H9 (cell line): ENCODE measurements around the gene ZNF385D. TPM values are rescaled to one million over a fixed set of nuclear protein-coding genes. Genes with fewer than 3 reads are reported as not detected.

Experiments
- DNase-seq: peaks from one replicate; pipeline ENCODE4 v3.0.0-alpha.2; 2017
- H2AFZ ChIP-seq: one replicate; pipeline ENCODE4 v1.6.1; 2013; ENCODE audit warnings: mild to moderate bottlenecking, low read length, control low read depth, moderate library complexity
- H2AK5ac ChIP-seq: 2 replicates; pipeline ENCODE4 v1.6.1; 2013; ENCODE audit warnings: low read length, control low read depth, mixed read lengths; ENCODE audit not compliant: insufficient read length
- H2BK120ac ChIP-seq: one replicate; pipeline ENCODE4 v1.6.1; 2013; ENCODE audit warnings: low read depth, mild to moderate bottlenecking, low read length, control low read depth, inconsistent platforms; ENCODE audit not compliant: poor library complexity, severe bottlenecking
- H2BK12ac ChIP-seq: 2 replicates; pipeline ENCODE4 v1.6.1; 2013; ENCODE audit warnings: low read length, control low read depth, mixed read lengths, low read depth; ENCODE audit not compliant: insufficient read length
- H2BK15ac ChIP-seq: 2 replicates; pipeline ENCODE4 v1.6.1; 2013; ENCODE audit warnings: low read depth, low read length, control low read depth
- H2BK20ac ChIP-seq: one replicate; pipeline ENCODE4 v1.6.1; 2013; ENCODE audit warnings: low read depth, mild to moderate bottlenecking, low read length, control low read depth, inconsistent platforms; ENCODE audit not compliant: poor library complexity, severe bottlenecking
- H2BK5ac ChIP-seq: 2 replicates; pipeline ENCODE4 v1.6.1; 2013; ENCODE audit warnings: low read length, control low read depth, mixed read lengths; ENCODE audit not compliant: insufficient read length
- H3K14ac ChIP-seq: 2 replicates; pipeline ENCODE4 v1.6.1; 2013; ENCODE audit warnings: low read length, control low read depth; ENCODE audit not compliant: insufficient read depth
- H3K18ac ChIP-seq: 2 replicates; pipeline ENCODE4 v1.6.1; 2013; ENCODE audit warnings: low read depth, mild to moderate bottlenecking, mixed read lengths, low read length, control low read depth; ENCODE audit not compliant: insufficient read length
- H3K23ac ChIP-seq: 2 replicates; pipeline ENCODE4 v1.6.1; 2013; ENCODE audit warnings: low read length, control low read depth, mixed read lengths, low read depth; ENCODE audit not compliant: insufficient read length
- H3K23me2 ChIP-seq: 2 replicates; pipeline ENCODE4 v1.6.1; 2013; ENCODE audit warnings: low read depth, mild to moderate bottlenecking, mixed read lengths, low read length, control low read depth; ENCODE audit not compliant: insufficient read length, poor library complexity, severe bottlenecking
- H3K27ac ChIP-seq: 2 replicates; pipeline ENCODE4 v1.5.1; 2013; ENCODE audit warnings: low read length, control low read depth, mixed read lengths, low read depth; ENCODE audit not compliant: insufficient read length
- H3K27me3 ChIP-seq: 2 replicates; pipeline ENCODE4 v1.6.1; 2013; ENCODE audit warnings: low read length, control low read depth, inconsistent platforms; ENCODE audit not compliant: insufficient read depth
- H3K4ac ChIP-seq: 2 replicates; pipeline ENCODE4 v1.6.1; 2013; ENCODE audit warnings: low read depth, mild to moderate bottlenecking, control low read depth, inconsistent platforms, low read length, moderate library complexity
- H3K4me1 ChIP-seq: 2 replicates; pipeline ENCODE4 v1.6.1; 2013; ENCODE audit warnings: low read length, control low read depth, inconsistent platforms; ENCODE audit not compliant: insufficient read depth
- H3K4me2 ChIP-seq: 2 replicates; pipeline ENCODE4 v1.6.1; 2013; ENCODE audit warnings: low read length, control low read depth, mixed read lengths; ENCODE audit not compliant: insufficient read length, insufficient read depth
- H3K56ac ChIP-seq: 2 replicates; pipeline ENCODE4 v1.6.1; 2013; ENCODE audit warnings: low read depth, mild to moderate bottlenecking, mixed read lengths, low read length, control low read depth; ENCODE audit not compliant: insufficient read length
- H3K79me1 ChIP-seq: 2 replicates; pipeline ENCODE4 v1.6.1; 2013; ENCODE audit warnings: low read depth, mild to moderate bottlenecking, moderate library complexity, low read length, control low read depth, inconsistent platforms; ENCODE audit not compliant: insufficient read depth, poor library complexity, severe bottlenecking
- H3K79me2 ChIP-seq: 2 replicates; pipeline ENCODE4 v1.6.1; 2013; ENCODE audit warnings: low read length, control low read depth, inconsistent platforms; ENCODE audit not compliant: insufficient read depth
- H3K9ac ChIP-seq: 2 replicates; pipeline ENCODE4 v1.6.1; 2013; ENCODE audit warnings: low read length, control low read depth, mixed read lengths; ENCODE audit not compliant: insufficient read length; ENCODE audit errors: extremely low read depth
- H3K9me3 ChIP-seq: one replicate; pipeline ENCODE4 v1.6.1; 2013; ENCODE audit warnings: low read depth, low read length, inconsistent platforms; ENCODE audit not compliant: control insufficient read depth
- H3T11ph ChIP-seq: one replicate; pipeline ENCODE4 v1.6.1; 2013; ENCODE audit warnings: mild to moderate bottlenecking, low read length, control low read depth, inconsistent platforms
- H4K20me1 ChIP-seq: one replicate; pipeline ENCODE4 v1.6.1; 2013; ENCODE audit not compliant: control insufficient read depth, insufficient read length, insufficient read depth
- H4K5ac ChIP-seq: 2 replicates; pipeline ENCODE4 v1.6.1; 2013; ENCODE audit warnings: low read depth, mild to moderate bottlenecking, mixed read lengths, low read length, control low read depth; ENCODE audit not compliant: insufficient read length
- H4K8ac ChIP-seq: replicated peaks from 2 replicates; pipeline ENCODE4 v1.6.1; 2013; ENCODE audit warnings: low read length, control low read depth, mixed read lengths, low read depth; ENCODE audit not compliant: insufficient read length
- H4K91ac ChIP-seq: 2 replicates; pipeline ENCODE4 v1.6.1; 2013; ENCODE audit warnings: low read depth, mild to moderate bottlenecking, moderate library complexity, mixed read lengths, low read length, control low read depth; ENCODE audit not compliant: insufficient read length
- H3K27ac Mint-ChIP-seq, 3 experiments: 2 replicates in 2 of 3; 3 replicates in 1 of 3; pipeline ENCODE4 v1.8.0; 2020 to 2021; ENCODE audit warnings: mixed read lengths in 3 of 3, mild to moderate bottlenecking in 1 of 3, moderate library complexity in 1 of 3
- H3K27me3 Mint-ChIP-seq: 2 replicates; pipeline ENCODE4 v1.8.0; 2021; ENCODE audit warnings: low read depth, mild to moderate bottlenecking, moderate library complexity, mixed read lengths
- H3K36me3 Mint-ChIP-seq, 3 experiments: 2 replicates in 2 of 3; 3 replicates in 1 of 3; pipeline ENCODE4 v1.8.0; 2020 to 2021; ENCODE audit warnings: low read depth in 3 of 3, mixed read lengths in 3 of 3; ENCODE audit not compliant: insufficient read depth in 1 of 3
- H3K4me1 Mint-ChIP-seq, 2 experiments: 2 replicates each; pipeline ENCODE4 v1.8.0; 2020; ENCODE audit warnings: mixed read lengths in 2 of 2
- H3K4me3 Mint-ChIP-seq, 2 experiments: 2 replicates in 1 of 2; 3 replicates in 1 of 2; pipeline ENCODE4 v1.8.0; 2020 to 2021; ENCODE audit warnings: mild to moderate bottlenecking in 2 of 2, mixed read lengths in 2 of 2, moderate library complexity in 1 of 2
- H3K9me3 Mint-ChIP-seq, 2 experiments: 2 replicates in 1 of 2; 3 replicates in 1 of 2; pipeline ENCODE4 v1.8.0; 2020; ENCODE audit warnings: mild to moderate bottlenecking in 2 of 2, mixed read lengths in 2 of 2, moderate library complexity in 1 of 2
- WGBS: extraction: QIAGEN DNeasy Blood & Tissue Kit; methylation state at CpG from one replicate; pipeline ENCODE4 v1.1.7; 2013; ENCODE audit warnings: missing lambda C conversion rate, low lambda C conversion rate, mixed read lengths; ENCODE audit not compliant: insufficient read length; ENCODE audit errors: extremely low coverage; 5-methylcytosine and 5-hydroxymethylcytosine counted together
- total RNA-seq: library from RNA; stranded (reverse); gene quantifications from 2 replicates; pipeline ENCODE4 v1.2.1, GENCODE V29; 2021
- TF ChIP-seq, protein P1 (sequence below): fragments of 200-600 bp; sonication (generic); conservative IDR thresholded peaks from 3 replicates; pipeline ENCODE4 v1.8.0; 2021; ENCODE audit warnings: antibody characterized with exemption, mild to moderate bottlenecking

ZNF385D gene
- total RNA-seq, 1 experiment from 2014 or later = 1.5 TPM

DNA sequence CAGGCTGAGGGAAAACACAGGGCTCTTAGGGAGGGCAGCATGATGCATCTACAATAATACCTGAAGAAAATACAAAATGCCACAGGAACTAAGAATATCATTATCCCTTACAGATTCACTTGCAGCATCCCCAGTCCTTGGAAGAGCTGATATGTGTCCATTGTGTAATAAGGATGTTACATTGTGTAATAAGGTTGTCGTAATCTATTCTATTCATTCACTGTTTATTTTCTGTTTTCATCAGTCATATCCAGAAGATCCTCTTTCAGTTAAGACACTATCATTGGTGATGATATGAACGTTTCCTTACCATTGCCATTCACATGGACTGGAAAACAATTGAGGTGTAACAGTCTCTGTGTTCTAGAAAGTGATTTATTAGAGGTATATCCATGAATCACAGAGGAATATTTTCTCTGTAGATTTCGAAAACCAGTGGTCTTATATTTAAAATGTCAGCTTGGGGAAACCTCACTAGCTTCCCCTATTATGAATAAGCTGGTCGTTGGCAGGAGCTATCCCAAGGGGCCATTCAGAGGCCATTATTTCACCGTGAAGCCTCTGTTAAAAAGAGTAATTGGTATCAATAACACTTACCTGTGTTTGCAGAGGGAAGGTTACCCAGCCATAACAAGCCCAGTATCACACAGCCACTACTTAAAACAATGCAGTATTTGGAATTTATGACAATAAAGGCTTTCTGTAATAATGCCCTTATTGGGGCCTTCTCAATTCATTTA, 241.1 kb downstream of the ZNF385D start:
- Histone ChIP-seq H3K18ac (no peak overlapping the region), H2BK12ac (no peak overlapping the region), H3K79me2 (no peaks in the 10 kb centered on the region), H3K27ac (no peak overlapping the region), H4K20me1 (no peaks in the 10 kb centered on the region), H2AFZ (no peak overlapping the region), H3K9ac (no peak overlapping the region), H3K79me1 (no peaks in the 10 kb centered on the region), H3K9me3 (no peaks in the 10 kb centered on the region), H2BK120ac (no peak overlapping the region), H2AK5ac (no peak overlapping the region), H4K5ac (no peak overlapping the region), H2BK20ac (no peak overlapping the region), H3K14ac (no peak overlapping the region), H3T11ph (no peak overlapping the region), H3K56ac (no peak overlapping the region), H3K23me2 (no peaks in the 10 kb centered on the region), H3K4me1 (no peaks in the 10 kb centered on the region), H3K4me2 (no peak overlapping the region), H3K4ac (no peak overlapping the region), H4K91ac (no peak overlapping the region), H3K27me3 (no peaks in the 10 kb centered on the region), H4K8ac (no peak overlapping the region), H2BK15ac (no peak overlapping the region), H2BK5ac (no peak overlapping the region), H3K23ac (no peak overlapping the region)
- no peak for DNase-seq
- H3K36me3 Mint-ChIP-seq = no peaks in the 10 kb centered on the region
- no peak overlapping the region for H3K27ac Mint-ChIP-seq
- TF ChIP-seq, protein P1, sequence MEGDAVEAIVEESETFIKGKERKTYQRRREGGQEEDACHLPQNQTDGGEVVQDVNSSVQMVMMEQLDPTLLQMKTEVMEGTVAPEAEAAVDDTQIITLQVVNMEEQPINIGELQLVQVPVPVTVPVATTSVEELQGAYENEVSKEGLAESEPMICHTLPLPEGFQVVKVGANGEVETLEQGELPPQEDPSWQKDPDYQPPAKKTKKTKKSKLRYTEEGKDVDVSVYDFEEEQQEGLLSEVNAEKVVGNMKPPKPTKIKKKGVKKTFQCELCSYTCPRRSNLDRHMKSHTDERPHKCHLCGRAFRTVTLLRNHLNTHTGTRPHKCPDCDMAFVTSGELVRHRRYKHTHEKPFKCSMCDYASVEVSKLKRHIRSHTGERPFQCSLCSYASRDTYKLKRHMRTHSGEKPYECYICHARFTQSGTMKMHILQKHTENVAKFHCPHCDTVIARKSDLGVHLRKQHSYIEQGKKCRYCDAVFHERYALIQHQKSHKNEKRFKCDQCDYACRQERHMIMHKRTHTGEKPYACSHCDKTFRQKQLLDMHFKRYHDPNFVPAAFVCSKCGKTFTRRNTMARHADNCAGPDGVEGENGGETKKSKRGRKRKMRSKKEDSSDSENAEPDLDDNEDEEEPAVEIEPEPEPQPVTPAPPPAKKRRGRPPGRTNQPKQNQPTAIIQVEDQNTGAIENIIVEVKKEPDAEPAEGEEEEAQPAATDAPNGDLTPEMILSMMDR = no peak
- H3K4me1 Mint-ChIP-seq = 0 out of 4 replicates have a peak, but pooled peaks cover 0 to 3% of the 10 kb centered on the region in 2 experiments
- H3K27me3 Mint-ChIP-seq = no peaks in the 10 kb centered on the region
- H3K4me3 Mint-ChIP-seq = no peak overlapping the region
- no CpG with 5 or more reads among the region's 5 CpGs for WGBS
- no peaks in the 10 kb centered on the region for H3K9me3 Mint-ChIP-seq
